IMR-90 (cell line): ENCODE measurements around the gene TMEM213. TPM values are rescaled to one million over a fixed set of nuclear protein-coding genes. Genes with fewer than 3 reads are reported as not detected.

ENCODE experiments used
- ATAC-seq: fragments of 200-7000 bp; cut with Tn5 transposase; 2 replicates; pipeline ENCODE4 v1.9.1; 2020; ENCODE audit warnings: low read depth, mild to moderate bottlenecking, moderate library complexity
- BruUV-seq: library from RNA; stranded (reverse); fragments of 400-500 nt; replicated peaks from 2 replicates; lab custom pipeline; 2021; lab: Mats Ljungman, UMichigan
- CTCF ChIA-PET: fragments of 300-600 bp; formaldehyde crosslinking; extraction: SDS; loops from one replicate; lab custom pipeline; 2021; ENCODE audit warnings: antibody characterized with exemption; lab: Yijun Ruan, JAX
- POLR2A ChIA-PET: fragments of 300-600 bp; sonication (Branson Sonifier 250); formaldehyde crosslinking; loops from one replicate; lab custom pipeline; 2022; ENCODE audit warnings: antibody characterized with exemption; ENCODE audit not compliant: unreplicated experiment; lab: Charles Lee
- DNase-seq: peaks from one replicate; pipeline ENCODE4 v3.0.0; 2013
- H2AFZ ChIP-seq: replicated peaks from 2 replicates; pipeline ENCODE3; 2013; ENCODE audit warnings: low read length, mild to moderate bottlenecking; ENCODE audit not compliant: poor library complexity
- H2AK5ac ChIP-seq: 2 replicates; pipeline ENCODE4 v1.6.1; 2013; ENCODE audit warnings: low read depth, low read length, inconsistent platforms
- H2AK9ac ChIP-seq: replicated peaks from 2 replicates; pipeline ENCODE3; 2013; ENCODE audit warnings: mild to moderate bottlenecking, low read depth, low read length, moderate library complexity; ENCODE audit not compliant: poor library complexity
- H2BK120ac ChIP-seq: 2 replicates; pipeline ENCODE4 v1.6.1; 2013; ENCODE audit warnings: low read depth, low read length, inconsistent platforms
- H2BK15ac ChIP-seq: 3 replicates; pipeline ENCODE4 v1.6.1; 2013; ENCODE audit warnings: low read depth, low read length, inconsistent platforms
- H2BK20ac ChIP-seq: 2 replicates; pipeline ENCODE4 v1.6.1; 2013; ENCODE audit warnings: low read depth, mild to moderate bottlenecking, inconsistent platforms, low read length, moderate library complexity
- H2BK5ac ChIP-seq: 2 replicates; pipeline ENCODE4 v1.6.1; 2013; ENCODE audit warnings: mild to moderate bottlenecking, low read depth, low read length, inconsistent platforms; ENCODE audit not compliant: poor library complexity, severe bottlenecking
- H3K14ac ChIP-seq: replicated peaks from 2 replicates; pipeline ENCODE4 v1.6.1; 2013; ENCODE audit warnings: low read depth, low read length, inconsistent platforms
- H3K18ac ChIP-seq: 2 replicates; pipeline ENCODE4 v1.6.1; 2013; ENCODE audit warnings: low read depth, low read length, control low read depth
- H3K23ac ChIP-seq: 2 replicates; pipeline ENCODE4 v1.6.1; 2013; ENCODE audit warnings: low read depth, low read length, inconsistent platforms
- H3K27ac ChIP-seq: 2 replicates; pipeline ENCODE4 v1.5.1; 2013; ENCODE audit warnings: mild to moderate bottlenecking, control low read depth, low read length; ENCODE audit not compliant: insufficient read depth
- H3K27me3 ChIP-seq: 2 replicates; pipeline ENCODE4 v1.6.1; 2013; ENCODE audit warnings: low read length; ENCODE audit not compliant: control insufficient read depth, insufficient read depth
- H3K36me3 ChIP-seq: 2 replicates; pipeline ENCODE4 v1.6.1; 2013; ENCODE audit warnings: low read length, mixed read lengths; ENCODE audit not compliant: control insufficient read depth, insufficient read depth
- H3K4ac ChIP-seq: 2 replicates; pipeline ENCODE4 v1.6.1; 2013; ENCODE audit warnings: low read depth, low read length, inconsistent platforms
- H3K4me1 ChIP-seq: 2 replicates; pipeline ENCODE4 v1.6.1; 2013; ENCODE audit warnings: low read length, mixed read lengths; ENCODE audit not compliant: control insufficient read depth, insufficient read depth
- H3K4me2 ChIP-seq: 2 replicates; pipeline ENCODE4 v1.6.1; 2013; ENCODE audit warnings: low read depth, mild to moderate bottlenecking, control low read depth, low read length, moderate library complexity
- H3K4me3 ChIP-seq: 2 replicates; pipeline ENCODE4 v1.5.1; 2013; ENCODE audit warnings: low read depth, mild to moderate bottlenecking, control low read depth, low read length, moderate library complexity; ENCODE audit not compliant: insufficient read depth
- H3K56ac ChIP-seq: 2 replicates; pipeline ENCODE4 v1.6.1; 2013; ENCODE audit warnings: low read length, inconsistent platforms; ENCODE audit not compliant: insufficient read depth; ENCODE audit errors: extremely low read depth
- H3K79me1 ChIP-seq, 2 experiments: 2 replicates each; pipeline ENCODE4 v1.6.1; 2013; ENCODE audit warnings: low read length in 2 of 2, inconsistent platforms in 1 of 2, low read depth in 1 of 2
- H3K9ac ChIP-seq: 2 replicates; pipeline ENCODE4 v1.6.1; 2013; ENCODE audit warnings: low read depth, low read length, control low read depth
- H3K9me1 ChIP-seq: 2 replicates; pipeline ENCODE4 v1.6.1; 2013; ENCODE audit warnings: low read length, inconsistent platforms; ENCODE audit not compliant: insufficient read depth
- H3K9me3 ChIP-seq: 2 replicates; pipeline ENCODE4 v1.6.1; 2013; ENCODE audit warnings: low read length; ENCODE audit not compliant: control insufficient read depth, insufficient read depth
- H4K20me1 ChIP-seq: 2 replicates; pipeline ENCODE4 v1.6.1; 2013; ENCODE audit warnings: low read length, inconsistent platforms; ENCODE audit not compliant: insufficient read depth
- H4K5ac ChIP-seq: 2 replicates; pipeline ENCODE4 v1.6.1; 2013; ENCODE audit warnings: mild to moderate bottlenecking, low read depth, low read length, control low read depth
- H4K8ac ChIP-seq, 2 experiments: 2 replicates each; pipeline ENCODE4 v1.6.1; 2013; ENCODE audit warnings: low read depth in 2 of 2, low read length in 2 of 2, control low read depth in 1 of 2, inconsistent platforms in 1 of 2
- H4K91ac ChIP-seq: 2 replicates; pipeline ENCODE4 v1.6.1; 2013; ENCODE audit warnings: low read depth, low read length, inconsistent platforms; ENCODE audit not compliant: insufficient read depth
- BHLHE40 ChIP-seq: fragments of 150-350 bp; IDR thresholded peaks from 2 replicates; pipeline ENCODE4 v1.6.1; 2016; ENCODE audit warnings: mild to moderate bottlenecking, low read depth, low read length
- CEBPB ChIP-seq: IDR thresholded peaks from 2 replicates; pipeline ENCODE4 v1.6.1; 2012; ENCODE audit warnings: low read depth, low read length, improper control_type of control experiment
- CHD1 ChIP-seq: IDR thresholded peaks from 2 replicates; pipeline ENCODE4 v1.6.1; 2012; ENCODE audit warnings: low read depth, low read length, improper control_type of control experiment
- CTCF ChIP-seq: conservative IDR thresholded peaks from 2 replicates; pipeline ENCODE4 v1.5.1; 2012; ENCODE audit warnings: mild to moderate bottlenecking, low read depth, low read length, improper control_type of control experiment
- ELK1 ChIP-seq: fragments of 150-350 bp; IDR thresholded peaks from 2 replicates; pipeline ENCODE4 v1.6.1; 2016; ENCODE audit warnings: low read depth, mild to moderate bottlenecking, low read length, moderate library complexity, borderline replicate concordance
- MAFK ChIP-seq: IDR thresholded peaks from 2 replicates; pipeline ENCODE4 v1.6.1; 2012; ENCODE audit warnings: low read depth, low read length, improper control_type of control experiment
- MAZ ChIP-seq: IDR thresholded peaks from 2 replicates; pipeline ENCODE4 v1.6.1; 2012; ENCODE audit warnings: low read depth, mild to moderate bottlenecking, low read length, improper control_type of control experiment, moderate library complexity, borderline replicate concordance
- MXI1 ChIP-seq: IDR thresholded peaks from 2 replicates; pipeline ENCODE4 v1.6.1; 2012; ENCODE audit warnings: low read depth, mild to moderate bottlenecking, low read length, moderate library complexity, borderline replicate concordance
- NFE2L2 ChIP-seq: fragments of 150-350 bp; IDR thresholded peaks from 2 replicates; pipeline ENCODE4 v1.6.1; 2016; ENCODE audit warnings: low read depth, mild to moderate bottlenecking, low read length
- RAD21 ChIP-seq: IDR thresholded peaks from 2 replicates; pipeline ENCODE4 v1.6.1; 2012; ENCODE audit warnings: low read length, improper control_type of control experiment
- RCOR1 ChIP-seq: IDR thresholded peaks from 2 replicates; pipeline ENCODE4 v1.6.1; 2012; ENCODE audit warnings: mild to moderate bottlenecking, low read length, improper control_type of control experiment; ENCODE audit not compliant: insufficient replicate concordance
- RFX5 ChIP-seq: IDR thresholded peaks from 2 replicates; pipeline ENCODE4 v1.8.0; 2012; ENCODE audit warnings: low read depth, mild to moderate bottlenecking, low read length, moderate library complexity
- SMC3 ChIP-seq: fragments of 150-350 bp; IDR thresholded peaks from 2 replicates; pipeline ENCODE4 v1.6.1; 2016; ENCODE audit warnings: low read depth, mild to moderate bottlenecking, antibody characterized with exemption, low read length, moderate library complexity
- USF2 ChIP-seq: fragments of 150-350 bp; IDR thresholded peaks from 2 replicates; pipeline ENCODE4 v1.6.1; 2017; ENCODE audit warnings: mild to moderate bottlenecking, antibody characterized with exemption, low read length, low read depth
- WGBS, 2 experiments: methylation state at CpG; one replicate each; pipeline versions ENCODE4 v1.1.5 to v1.1.7; 2013; ENCODE audit warnings: missing lambda C conversion rate in 2 of 2; ENCODE audit not compliant: insufficient read length in 1 of 2; ENCODE audit errors: extremely low coverage in 2 of 2; 5-methylcytosine and 5-hydroxymethylcytosine counted together
- dilution Hi-C: fragments of 300-500 bp; cut with HindIII; formaldehyde crosslinking; loops from one replicate; pipeline ENCODE4 v1.14.3; 2018; ENCODE audit warnings: low sequenced_read_pairs; ENCODE audit not compliant: unreplicated experiment
- in situ Hi-C: fragments of 300-500 bp; cut with MboI; formaldehyde crosslinking; loops from 3 replicates; pipeline ENCODE4 v1.14.3; 2019; ENCODE audit warnings: low sequenced_read_pairs, inconsistent platforms, mixed read lengths
- intact Hi-C: fragments of 100-400 bp; cut with micrococcal nuclease; formaldehyde crosslinking; loops from 2 replicates; pipeline ENCODE4 v1.10.0; 2022
- polyA plus RNA-seq, 3 experiments: library from polyadenylated mRNA; depleted of rRNA; stranded (reverse); fragments of >200 nt; gene quantifications; 2 replicates each; pipeline ENCODE4 v1.2.3, GENCODE V29; 2012; ENCODE audit warnings: low replicate concordance in 1 of 3
- total RNA-seq: library from RNA; depleted of rRNA; stranded (reverse); fragments of >200 nt; gene quantifications from 2 replicates; pipeline ENCODE4 v1.2.3, GENCODE V29; 2012

Gene TMEM213
- total and polyA plus RNA-seq, 2 of the 4 experiments (the other 2 are of a cell fraction): not detected

DNA sequence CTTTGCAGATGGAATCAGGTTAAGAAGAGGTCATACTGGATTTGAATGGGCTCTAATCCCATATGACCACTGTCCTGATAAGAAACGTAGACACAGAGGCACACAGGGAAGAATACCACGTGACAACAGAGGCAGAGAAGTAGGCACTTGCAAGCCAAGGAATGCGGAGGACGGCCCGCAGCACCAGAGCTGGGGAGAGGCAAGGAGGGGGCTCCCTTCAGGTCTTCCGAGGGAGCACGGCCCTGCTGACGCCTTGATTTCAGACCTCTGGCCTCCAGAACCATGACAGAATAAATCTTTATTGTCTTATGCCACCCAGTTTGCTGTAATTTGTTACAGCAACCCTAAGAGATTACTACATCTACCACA is 44.7 kb upstream of the TMEM213 start:
- H3K9ac ChIP-seq: no peak overlapping the region
- intact Hi-C loops: no loop called here
- dilution Hi-C loops: no loop called here

More for the DNA sequence above, 44.7 kb upstream of the TMEM213 start:
- no peak overlapping the region for H2BK20ac ChIP-seq
- no peak overlapping the region for H2BK5ac ChIP-seq
- H3K4me1 ChIP-seq: no peaks in the 10 kb centered on the region
- H4K20me1 ChIP-seq: no peaks in the 10 kb centered on the region
- H2BK120ac ChIP-seq: no peak overlapping the region
- H3K36me3 ChIP-seq: no peaks in the 10 kb centered on the region
- H3K27ac ChIP-seq: no peak overlapping the region
- H2AK5ac ChIP-seq: no peak overlapping the region
- ChIA-PET CTCF (no interaction called here), POLR2A (no interaction called here)
- H3K56ac ChIP-seq: no peak overlapping the region
- H2AFZ ChIP-seq: peak overlapping the region; percentile 49
- DNase-seq (no peak), ATAC-seq (no peak)
- in situ Hi-C loops: no loop called here
- H3K4me2 ChIP-seq: no peak overlapping the region
- peaks cover 8% of the 10 kb centered on the region for H3K27me3 ChIP-seq
- H3K23ac ChIP-seq: no peak overlapping the region
- H3K4ac ChIP-seq: no peak overlapping the region
- no peak overlapping the region for H4K5ac ChIP-seq
- no peaks in the 10 kb centered on the region for H3K9me1 ChIP-seq
- no CpG with 5 or more reads among the region's 8 CpGs for WGBS, 2 experiments
- H3K18ac ChIP-seq: no peak overlapping the region
- no peak overlapping the region for H3K14ac ChIP-seq
- no peak overlapping the region for H3K4me3 ChIP-seq
- H4K91ac ChIP-seq: no peak overlapping the region
- H2BK15ac ChIP-seq: no peak overlapping the region
- no peaks in the 10 kb centered on the region for H3K9me3 ChIP-seq
- no peak for TF ChIP-seq CTCF
- no peak for TF ChIP-seq RFX5
- no peak for TF ChIP-seq CEBPB
- no peak for TF ChIP-seq RAD21
- TF ChIP-seq MAFK: no peak
- no peak for TF ChIP-seq NFE2L2
- no peak for TF ChIP-seq BHLHE40
- TF ChIP-seq RCOR1: no peak
- no peak for TF ChIP-seq SMC3
- no peak for TF ChIP-seq USF2
- TF ChIP-seq MAZ: no peak
- no peak for TF ChIP-seq MXI1
- no peak for TF ChIP-seq ELK1
- TF ChIP-seq CHD1: no peak
- H4K8ac ChIP-seq: no peak overlapping the region
- no peaks in the 10 kb centered on the region for H3K79me1 ChIP-seq
- no peak overlapping the region for H2AK9ac ChIP-seq
- no TSS peak for BruUV-seq
